Measurements from ENCODE around the gene ABR. TPM values are rescaled to one million over a fixed set of nuclear protein-coding genes. Genes with fewer than 3 reads are reported as not detected.
A peak's percentile ranks its signal among the peaks of the same experiment; 100 is the strongest.

ABR gene
- total RNA-seq, 1 donor from 2014 or later = 92.7 TPM

- H3K4me1 ChIP-seq = peaks cover 15% of the 10 kb centered on the region
- peak overlapping the region; percentile 38 for H3K27ac ChIP-seq
- H2AFZ ChIP-seq (replicated peaks) = no peak overlapping the region
- peaks cover 16% of the 10 kb centered on the region for H3F3A ChIP-seq (ENCODE audit: low read depth)
- peak overlapping the region; percentile 77 for H3K4me3 Mint-ChIP-seq
- peak overlapping the region; percentile 10 for H3K4me3 ChIP-seq
- H3K27ac Mint-ChIP-seq = peak overlapping the region; percentile 99
- peaks cover 99% of the 10 kb centered on the region for H3K79me2 ChIP-seq (ENCODE audit: low read depth)
- peaks cover 2% of the 10 kb centered on the region for H3K9me3 Mint-ChIP-seq
- TF ChIP-seq EZH2 (IDR thresholded peaks at IDR 0.05) (no peak), EZH2phosphoT487 (IDR thresholded peaks at IDR 0.05) (no peak), CTCF (IDR thresholded peaks at IDR 0.05) (no peak)
- peaks cover 10% of the 10 kb centered on the region for H3K27me3 Mint-ChIP-seq (ENCODE audit: insufficient read depth, low read depth)
- peaks cover 49% of the 10 kb centered on the region for H4K20me1 ChIP-seq (ENCODE audit: low read depth)
- peaks cover 56% of the 10 kb centered on the region for H3K4me1 Mint-ChIP-seq
- no peaks in the 10 kb centered on the region for H3K27me3 ChIP-seq
- H3K9ac ChIP-seq = no peak overlapping the region
- H3K36me3 Mint-ChIP-seq = peaks cover 34% of the 10 kb centered on the region
- peak overlapping the region; percentile 63 for H3K4me2 ChIP-seq
- no peak for DNase-seq (ENCODE audit: low spot score)
- H3K36me3 ChIP-seq = no peaks in the 10 kb centered on the region
- no peaks in the 10 kb centered on the region for H3K9me3 ChIP-seq (ENCODE audit: low read depth)
Measured at GRCh38 chr17:970364-970763, 209.4 kb downstream of the ABR start.

- Histone ChIP-seq H3K4me1 (peaks cover 20% of the 10 kb centered on the region), H3K9ac (no peak overlapping the region), H3K4me3 (peak overlapping the region; percentile 10), H3F3A (ENCODE audit: low read depth) (peaks cover 16% of the 10 kb centered on the region), H4K20me1 (ENCODE audit: low read depth) (peaks cover 46% of the 10 kb centered on the region), H3K79me2 (ENCODE audit: low read depth) (peaks cover 99% of the 10 kb centered on the region), H2AFZ (replicated peaks) (no peak overlapping the region), H3K9me3 (ENCODE audit: low read depth) (no peaks in the 10 kb centered on the region), H3K4me2 (peak overlapping the region; percentile 63), H3K27me3 (no peaks in the 10 kb centered on the region), H3K36me3 (no peaks in the 10 kb centered on the region), H3K27ac (peak overlapping the region; percentile 38)
- peak overlapping the region; percentile 99 for H3K27ac Mint-ChIP-seq
- peaks cover 58% of the 10 kb centered on the region for H3K4me1 Mint-ChIP-seq
- peaks cover 34% of the 10 kb centered on the region for H3K36me3 Mint-ChIP-seq
- no peak for TF ChIP-seq EZH2 (IDR thresholded peaks at IDR 0.05)
- no peak for TF ChIP-seq EZH2phosphoT487 (IDR thresholded peaks at IDR 0.05)
- TF ChIP-seq CTCF (IDR thresholded peaks at IDR 0.05) = no peak
- peak overlapping the region; percentile 77 for H3K4me3 Mint-ChIP-seq
- peaks cover 10% of the 10 kb centered on the region for H3K27me3 Mint-ChIP-seq (ENCODE audit: insufficient read depth, low read depth)
- H3K9me3 Mint-ChIP-seq = peaks cover 2% of the 10 kb centered on the region
- DNase-seq (ENCODE audit: low spot score) = peak; percentile 12
Measured at GRCh38 chr17:969811-970355, 209.9 kb downstream of the ABR start.

- Mint-ChIP-seq H3K9me3 (peaks cover 2% of the 10 kb centered on the region), H3K27ac (peak overlapping the region; percentile 99), H3K27me3 (ENCODE audit: insufficient read depth, low read depth) (peaks cover 10% of the 10 kb centered on the region), H3K4me3 (peak overlapping the region; percentile 77), H3K36me3 (peaks cover 31% of the 10 kb centered on the region), H3K4me1 (peaks cover 64% of the 10 kb centered on the region)
- Histone ChIP-seq H3K4me2 (no peak overlapping the region), H4K20me1 (ENCODE audit: low read depth) (peaks cover 48% of the 10 kb centered on the region), H3F3A (ENCODE audit: low read depth) (peaks cover 23% of the 10 kb centered on the region), H3K9ac (no peak overlapping the region), H3K79me2 (ENCODE audit: low read depth) (peaks cover 99% of the 10 kb centered on the region), H2AFZ (replicated peaks) (no peak overlapping the region), H3K9me3 (ENCODE audit: low read depth) (no peaks in the 10 kb centered on the region), H3K4me1 (peaks cover 28% of the 10 kb centered on the region), H3K36me3 (no peaks in the 10 kb centered on the region), H3K27me3 (no peaks in the 10 kb centered on the region), H3K27ac (no peak overlapping the region), H3K4me3 (no peak overlapping the region)
- DNase-seq (ENCODE audit: low spot score) = no peak
- no peak for TF ChIP-seq EZH2 (IDR thresholded peaks at IDR 0.05)
- TF ChIP-seq EZH2phosphoT487 (IDR thresholded peaks at IDR 0.05) = no peak
- no peak for TF ChIP-seq CTCF (IDR thresholded peaks at IDR 0.05)
Measured at GRCh38 chr17:968812-969730, 210.7 kb downstream of the ABR start.
